HG02970 (cell line): ENCODE measurements around the gene SHLD2.
"Not testable (repeated sequence)": the region's sequence is repeated elsewhere in the genome, so short reads cannot be mapped to it uniquely, and the experiment has no call there.

Experiments used
- ATAC-seq: cut with Tn5 transposase; IDR thresholded peaks from one replicate; pipeline ENCODE4 v1.9.1; 2021; ENCODE audit warnings: mild to moderate bottlenecking, moderate library complexity, moderate number of reproducible peaks; ENCODE audit not compliant: unreplicated experiment, low FRiP score

The SHLD2 gene

GRCh38 chr10:87210309-87210708, 115.3 kb downstream of the SHLD2 start:
- not testable (repeated sequence) for ATAC-seq

GRCh38 chr10:87211848-87212247, 116.8 kb downstream of the SHLD2 start:
- ATAC-seq, result not testable (repeated sequence)

GRCh38 chr10:87213150-87213765, 118.3 kb downstream of the SHLD2 start:
- ATAC-seq, result not testable (repeated sequence)

DNA sequence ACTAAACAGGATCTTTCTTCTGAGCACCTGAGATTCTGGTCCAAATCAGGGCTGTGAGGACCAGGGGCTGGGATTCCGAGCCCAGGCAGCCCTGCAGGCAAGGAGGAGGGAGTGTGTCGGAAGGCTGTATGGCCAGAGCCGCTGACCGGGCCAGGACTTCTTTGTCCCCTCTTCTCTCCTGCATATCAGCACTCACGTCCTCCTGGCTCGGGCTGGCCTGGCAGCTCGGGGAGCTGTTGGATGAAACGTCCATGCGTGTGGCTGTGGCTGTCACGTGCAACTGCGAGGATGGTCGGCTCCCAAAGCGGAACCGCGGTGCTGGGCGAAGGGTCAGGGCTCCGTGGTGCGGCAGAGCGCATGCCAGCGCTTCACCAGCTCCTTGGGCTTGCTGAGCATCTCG, 118.8 kb downstream of the SHLD2 start:
- ATAC-seq, result not testable (repeated sequence)

GRCh38 chr10:87216120-87216519, 121.1 kb downstream of the SHLD2 start:
- not testable (repeated sequence) for ATAC-seq

- not testable (repeated sequence) for ATAC-seq
Observed at GRCh38 chr10:87219370-87219769, 124.4 kb downstream of the SHLD2 start.

DNA sequence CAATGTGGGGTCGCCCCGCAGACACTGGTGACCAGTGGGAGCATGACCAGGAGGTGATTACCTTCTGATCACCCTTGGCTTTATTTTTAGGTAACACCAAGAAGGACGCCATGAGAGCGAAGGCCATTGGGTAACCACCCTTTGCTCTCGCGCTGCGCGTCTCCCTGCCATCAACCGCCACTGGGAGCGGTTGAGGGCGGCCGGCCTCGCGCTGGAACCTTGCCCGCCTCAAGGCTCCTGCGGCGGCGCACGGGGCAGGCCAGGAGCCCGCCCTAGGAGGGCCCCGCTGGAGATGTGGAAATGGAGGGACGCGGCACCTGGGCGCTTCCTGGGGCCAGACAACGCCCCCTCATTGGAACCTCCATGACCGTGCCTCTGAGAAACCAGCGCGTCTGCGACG, 127.8 kb downstream of the SHLD2 start:
- ATAC-seq, result not testable (repeated sequence)

GRCh38 chr10:87225148-87225547, 130.1 kb downstream of the SHLD2 start, which contains the start of gene NUTM2A:
NUTM2A (plus strand) TSS chr10:87225448; CDS start chr10:87225831, 383 bp downstream.
- not testable (repeated sequence) for ATAC-seq

GRCh38 chr10:87228247-87228646, 133.2 kb downstream of the SHLD2 start:
- ATAC-seq, result not testable (repeated sequence)

DNA sequence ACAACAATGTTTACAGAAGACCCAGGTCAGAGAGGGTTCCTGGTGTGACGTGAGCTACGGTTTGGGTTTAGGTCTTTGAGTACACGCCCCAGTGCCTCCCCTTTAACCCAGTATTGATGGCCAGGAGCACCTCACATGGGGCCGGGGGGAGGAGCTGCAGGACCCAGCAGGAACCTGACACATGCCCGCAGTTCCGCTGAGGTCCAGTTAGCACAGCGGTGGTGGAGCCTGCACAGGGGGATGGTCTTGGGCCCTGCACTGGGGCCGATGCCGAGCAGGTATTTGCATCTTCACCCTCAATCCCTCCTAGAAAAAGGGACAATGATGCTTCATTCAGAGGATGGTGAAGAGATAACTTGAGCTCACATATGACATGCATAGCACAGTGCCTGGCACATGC, 134.2 kb downstream of the SHLD2 start:
- not testable (repeated sequence) for ATAC-seq

DNA sequence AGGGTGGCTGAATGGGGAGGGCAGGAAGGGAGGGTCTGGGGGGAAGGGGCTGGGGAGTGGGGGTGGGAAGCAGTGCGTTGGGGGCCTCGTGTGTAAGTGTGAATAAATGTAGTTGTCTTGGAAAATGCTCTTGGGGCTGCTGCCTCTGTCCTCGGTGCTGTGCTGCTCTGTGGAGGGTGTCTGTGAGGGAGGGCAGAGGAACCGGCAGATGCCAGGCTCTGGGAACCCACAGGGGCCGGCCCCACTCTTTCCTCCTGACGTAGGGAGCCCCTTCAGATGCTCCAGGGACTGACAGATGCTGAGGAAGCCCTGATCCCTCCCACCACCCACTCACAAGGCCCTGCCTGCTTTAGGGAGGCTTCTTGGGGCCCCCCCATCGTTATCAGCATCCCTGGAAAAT, 139.8 kb downstream of the SHLD2 start:
- not testable (repeated sequence) for ATAC-seq

DNA sequence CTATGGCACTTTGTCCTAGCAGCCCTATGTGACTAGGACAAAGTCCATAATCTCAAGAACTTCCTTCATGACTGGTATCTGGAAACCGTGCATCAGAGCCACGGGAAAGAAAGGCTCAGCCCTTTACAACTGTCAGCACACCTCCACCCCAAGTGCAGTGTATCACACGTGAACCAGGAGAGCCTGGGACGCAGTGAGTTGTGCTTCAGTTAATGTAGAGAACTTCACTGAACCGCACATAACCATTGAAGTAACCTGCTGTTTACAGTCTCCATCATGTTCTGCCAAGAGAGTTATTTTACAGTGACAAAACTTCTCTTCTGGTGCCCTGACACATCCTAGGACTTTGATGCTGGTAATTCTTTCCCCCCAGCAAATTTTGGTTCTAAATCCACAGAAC, 142.2 kb downstream of the SHLD2 start:
- ATAC-seq, result not testable (repeated sequence)

- not testable (repeated sequence) for ATAC-seq
Observed at GRCh38 chr10:87239346-87239808, 144.4 kb downstream of the SHLD2 start.
